ENCODE results near the gene MAD2L1BP.
"Not testable (repeated sequence)": the region's sequence is repeated elsewhere in the genome, so short reads cannot be mapped to it uniquely, and the experiment has no call there.

The MAD2L1BP gene

GRCh38 chr6:43635387-43636307 is at the start of gene MAD2L1BP:
Gene MAD2L1BP (plus strand): TSS chr6:43635840. CDS start chr6:43635876, 36 bp downstream.
- peak; percentile 83 for DNase-seq

GRCh38 chr6:43588194-43588593 is 47.4 kb upstream of the MAD2L1BP start:
- no peak for DNase-seq

- not testable (repeated sequence) for DNase-seq
Observed at GRCh38 chr6:43589564-43589963, 46.1 kb upstream of the MAD2L1BP start.

- no peak for DNase-seq
Observed at GRCh38 chr6:43593938-43594337, 41.7 kb upstream of the MAD2L1BP start.

GRCh38 chr6:43600595-43600994 is 35.0 kb upstream of the MAD2L1BP start:
- DNase-seq: no peak

- DNase-seq: no peak
Observed at GRCh38 chr6:43604174-43604573, 31.5 kb upstream of the MAD2L1BP start.

- no peak for DNase-seq
Observed at GRCh38 chr6:43606019-43606418, 29.6 kb upstream of the MAD2L1BP start.

- peak; percentile 58 for DNase-seq
Observed at GRCh38 chr6:43608310-43608763, 27.3 kb upstream of the MAD2L1BP start.

- no peak for DNase-seq
Observed at GRCh38 chr6:43608807-43609206, 26.8 kb upstream of the MAD2L1BP start.

- no peak for DNase-seq
Observed at GRCh38 chr6:43609402-43609801, 26.2 kb upstream of the MAD2L1BP start.

- no peak for DNase-seq
Observed at GRCh38 chr6:43610431-43610830, 25.2 kb upstream of the MAD2L1BP start.

GRCh38 chr6:43613721-43614395 is 21.8 kb upstream of the MAD2L1BP start:
- DNase-seq: no peak

GRCh38 chr6:43614396-43614730 is 21.3 kb upstream of the MAD2L1BP start:
- DNase-seq: no peak

- DNase-seq: no peak
Observed at GRCh38 chr6:43616725-43617472, 18.7 kb upstream of the MAD2L1BP start.

GRCh38 chr6:43621078-43621835 is 14.4 kb upstream of the MAD2L1BP start:
- DNase-seq: no peak

GRCh38 chr6:43621836-43622180 is 13.8 kb upstream of the MAD2L1BP start:
- DNase-seq: no peak

- no peak for DNase-seq
Observed at GRCh38 chr6:43622541-43622940, 13.1 kb upstream of the MAD2L1BP start.

GRCh38 chr6:43623880-43624785 is 11.5 kb upstream of the MAD2L1BP start:
- DNase-seq: no peak

- no peak for DNase-seq
Observed at GRCh38 chr6:43624786-43625288, 10.8 kb upstream of the MAD2L1BP start.

- no peak for DNase-seq
Observed at GRCh38 chr6:43625393-43625992, 10.1 kb upstream of the MAD2L1BP start.
